ENCODE measurements around the gene HMCN1.

- TF ChIP-seq CTCF (IDR thresholded peaks at IDR 0.05; ENCODE audit: low read depth, low read length) (no peak), POLR2A (IDR thresholded peaks at IDR 0.05; ENCODE audit: extremely low read depth, insufficient read length) (no peak)
These were observed 329.0 kb downstream of the HMCN1 start for GRCh38 chr1:186063091-186063657.
